NCI-H1092 (cell line): ENCODE measurements around the gene UFL1.
"Not testable (repeated sequence)": the region's sequence is repeated elsewhere in the genome, so short reads cannot be mapped to it uniquely, and the experiment has no call there.

Experiments used
- DNase-seq: peaks from one replicate; lab custom pipeline; 2025; lab: John Stamatoyannopoulos, UW

Gene UFL1

GRCh38 chr6:96521644-96522464 is at the start of gene UFL1:
Gene UFL1 (plus strand): TSS chr6:96521806. CDS start chr6:96521874, 68 bp downstream.
- peak; percentile 82 for DNase-seq

GRCh38 chr6:96472291-96472690 is 49.3 kb upstream of the UFL1 start:
- not testable (repeated sequence) for DNase-seq

- no peak for DNase-seq
These were observed 42.9 kb upstream of the UFL1 start for GRCh38 chr6:96478695-96479094.

GRCh38 chr6:96491926-96492325 is 29.7 kb upstream of the UFL1 start:
- no peak for DNase-seq

- DNase-seq, result no peak
These were observed 21.8 kb upstream of the UFL1 start for GRCh38 chr6:96499781-96500180.

GRCh38 chr6:96502915-96503314 is 18.7 kb upstream of the UFL1 start:
- no peak for DNase-seq

GRCh38 chr6:96505363-96505762 is 16.2 kb upstream of the UFL1 start:
- DNase-seq, result no peak

GRCh38 chr6:96509281-96509680 is 12.3 kb upstream of the UFL1 start:
- DNase-seq, result no peak

- no peak for DNase-seq
These were observed 1.2 kb upstream of the UFL1 start for GRCh38 chr6:96520171-96521115.

- DNase-seq, result no peak
These were observed 331 bp upstream of the UFL1 start for GRCh38 chr6:96521306-96521643.

- no peak for DNase-seq
These were observed 931 bp downstream of the UFL1 start for GRCh38 chr6:96522465-96523009.

GRCh38 chr6:96528193-96528592 is 6.6 kb downstream of the UFL1 start:
- DNase-seq, result no peak

GRCh38 chr6:96532399-96532798 is 10.8 kb downstream of the UFL1 start:
- DNase-seq, result no peak

GRCh38 chr6:96537726-96538125 is 16.1 kb downstream of the UFL1 start:
- DNase-seq, result peak; percentile 8

GRCh38 chr6:96542702-96543101 is 21.1 kb downstream of the UFL1 start:
- no peak for DNase-seq

- DNase-seq, result no peak
These were observed 24.3 kb downstream of the UFL1 start for GRCh38 chr6:96545882-96546281.

- DNase-seq, result no peak
These were observed 26.0 kb downstream of the UFL1 start for GRCh38 chr6:96547654-96548053.

GRCh38 chr6:96554558-96554957 is 33.0 kb downstream of the UFL1 start:
- DNase-seq, result no peak

GRCh38 chr6:96559740-96560139 is 38.1 kb downstream of the UFL1 start:
- DNase-seq, result not testable (repeated sequence)

- DNase-seq, result no peak
These were observed 41.3 kb downstream of the UFL1 start, which contains the start of gene FHL5 for GRCh38 chr6:96562886-96563285. Gene FHL5 (plus strand): TSS chr6:96563128. CDS start chr6:96603614, 40,486 bp downstream.

GRCh38 chr6:96563853-96564252 is 42.2 kb downstream of the UFL1 start:
- no peak for DNase-seq

GRCh38 chr6:96570053-96570452 is 48.4 kb downstream of the UFL1 start:
- no peak for DNase-seq

GRCh38 chr6:96571551-96571950 is 49.9 kb downstream of the UFL1 start:
- DNase-seq, result no peak
